GM19397 (cell line): ENCODE results near the gene PRKAG2.

Experiments
- ATAC-seq: cut with Tn5 transposase; IDR thresholded peaks from one replicate; pipeline ENCODE4 v1.9.1; 2021; ENCODE audit warnings: mild to moderate bottlenecking, moderate library complexity; ENCODE audit not compliant: unreplicated experiment

Gene PRKAG2

DNA sequence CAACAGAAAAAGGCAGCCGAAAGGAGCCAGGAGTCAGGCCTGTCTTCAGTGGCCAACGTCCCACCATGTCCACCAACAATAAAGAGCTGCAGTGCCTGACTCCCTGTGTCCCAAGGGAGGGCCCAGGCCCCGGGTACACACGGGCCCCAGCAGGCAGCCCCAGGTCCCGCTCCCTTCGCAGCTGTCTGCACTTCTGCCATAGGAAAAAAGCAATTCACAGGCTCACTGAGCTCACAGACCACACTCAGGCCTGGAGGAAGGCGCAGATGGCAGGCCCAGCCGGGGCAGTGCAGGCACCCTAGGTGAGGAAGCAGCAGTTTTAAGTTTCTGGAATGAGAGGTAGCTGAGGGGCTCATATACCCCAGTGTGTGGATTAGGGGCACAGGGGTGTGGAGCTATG lies 100.5 kb downstream of the PRKAG2 start:
- no peak for ATAC-seq

- no peak for ATAC-seq
Measured at GRCh38 chr7:151775547-151776443, 101.1 kb downstream of the PRKAG2 start.

GRCh38 chr7:151774951-151775350 lies 102.0 kb downstream of the PRKAG2 start:
- ATAC-seq = no peak

DNA sequence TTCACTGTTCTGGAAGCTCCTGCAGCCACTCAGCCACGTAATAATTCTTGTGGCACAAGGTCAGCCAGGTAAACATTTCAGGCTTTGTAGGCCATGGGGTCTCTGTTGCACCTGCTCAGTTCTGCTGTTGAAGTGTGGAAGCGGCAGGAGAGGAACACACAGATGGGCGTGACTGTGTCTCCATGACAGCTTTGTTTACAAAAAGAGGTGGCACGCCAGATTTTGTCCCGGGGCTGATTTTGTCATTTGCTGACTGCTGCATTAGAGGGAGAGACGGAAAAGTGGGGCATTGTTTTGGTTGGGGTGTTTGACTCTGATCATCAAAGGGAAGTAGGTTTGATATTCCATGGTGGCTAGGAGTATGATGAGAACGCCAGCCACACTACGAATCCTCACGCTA lies 103.1 kb downstream of the PRKAG2 start:
- no peak for ATAC-seq

DNA sequence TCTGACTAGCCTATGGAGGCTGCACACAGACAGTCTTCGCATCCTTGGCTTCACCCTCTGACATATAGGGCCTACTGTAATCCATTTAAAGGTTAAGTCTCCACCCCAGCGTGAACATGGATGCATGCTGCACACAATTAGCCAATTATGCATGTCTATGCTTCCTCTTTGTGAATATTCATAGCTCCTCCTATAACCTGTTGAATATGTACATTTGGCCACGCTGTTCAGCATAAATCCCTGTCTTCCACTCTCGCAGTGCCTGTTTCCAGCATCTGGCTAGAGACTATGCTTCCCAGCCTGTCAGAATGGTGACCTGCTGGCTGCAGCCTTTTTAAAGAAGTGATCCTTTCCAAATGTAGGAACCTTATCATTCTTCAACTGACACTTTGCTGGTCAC lies 106.7 kb downstream of the PRKAG2 start:
- no peak for ATAC-seq

DNA sequence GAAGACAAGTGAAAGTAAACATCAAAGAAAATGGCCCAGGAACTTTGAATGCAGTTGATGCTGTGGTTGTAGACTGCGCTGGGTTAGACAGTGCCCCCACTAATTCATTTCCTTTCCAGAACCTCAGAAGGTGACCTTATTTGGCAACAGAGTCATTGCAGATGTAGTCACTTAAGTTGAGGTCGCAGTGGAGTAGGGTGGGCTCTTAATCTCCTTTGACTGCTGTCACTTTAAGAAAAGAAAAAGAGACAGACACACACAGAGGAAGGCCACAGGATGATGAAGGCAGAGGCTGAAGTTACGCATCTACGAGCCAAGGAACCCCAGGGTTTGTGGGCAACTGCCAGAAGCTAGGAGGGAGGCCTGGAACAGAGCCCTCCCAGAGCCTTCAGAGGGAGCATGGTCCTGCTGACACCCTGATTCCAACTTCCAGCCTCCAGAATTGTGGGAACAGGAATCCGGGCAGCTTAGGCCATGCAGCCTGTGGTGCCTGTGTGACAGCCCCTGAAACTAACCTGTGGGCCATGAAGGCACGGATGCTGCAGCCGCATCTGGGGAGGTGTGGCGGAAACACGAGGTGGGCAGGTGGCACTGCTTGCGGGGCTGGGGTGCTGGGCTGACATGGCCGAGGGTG lies 107.6 kb downstream of the PRKAG2 start:
- no peak for ATAC-seq

DNA sequence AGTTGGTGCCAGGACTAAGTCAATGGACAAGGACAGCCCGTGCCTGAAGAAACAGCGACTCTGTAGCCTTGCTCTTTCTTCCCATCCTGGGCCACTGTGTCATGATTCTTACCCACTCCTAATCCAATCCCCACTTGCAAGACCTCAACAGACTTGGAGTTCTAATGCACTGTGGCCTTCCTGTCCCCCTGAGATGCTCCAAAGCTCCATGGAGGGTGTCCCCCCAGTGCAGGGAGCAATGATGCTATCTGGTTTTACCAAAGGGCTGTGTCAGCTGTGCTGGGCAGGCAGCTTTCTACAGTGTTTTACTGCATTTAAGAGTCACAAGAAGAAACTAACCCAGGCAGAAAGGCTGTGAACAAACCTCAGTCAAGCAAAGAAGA lies 108.1 kb downstream of the PRKAG2 start:
- no peak for ATAC-seq

GRCh38 chr7:151767557-151767956 lies 109.4 kb downstream of the PRKAG2 start:
- no peak for ATAC-seq

GRCh38 chr7:151764056-151764920 lies 112.6 kb downstream of the PRKAG2 start:
- no peak for ATAC-seq

DNA sequence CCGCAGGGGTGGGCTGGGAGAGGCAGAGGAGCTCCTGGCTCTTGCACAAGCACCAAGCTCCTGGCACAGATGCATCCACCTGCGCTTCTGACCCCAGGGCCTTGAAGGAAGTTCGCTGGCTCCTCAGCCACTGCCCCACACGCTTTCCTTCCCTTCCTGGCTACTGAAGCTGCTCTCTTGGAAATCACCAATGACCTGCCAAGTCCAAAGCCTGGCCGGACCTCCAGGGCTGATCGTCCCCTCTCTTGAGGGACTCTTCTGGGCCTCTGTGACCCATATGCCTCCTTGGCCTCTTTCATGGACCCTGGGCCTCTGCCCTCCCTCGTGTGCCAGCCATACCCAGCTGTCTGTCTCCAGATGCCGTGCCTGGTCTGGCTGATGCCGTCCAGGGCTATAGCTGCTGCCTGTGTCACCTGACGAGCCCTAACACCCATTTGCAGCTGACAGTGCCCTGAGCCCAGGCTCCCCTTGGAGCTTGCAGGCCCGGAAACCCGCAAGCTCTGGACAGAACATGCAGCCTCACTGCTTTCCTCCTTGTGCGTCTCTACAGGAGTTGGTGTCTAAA lies 113.4 kb downstream of the PRKAG2 start:
- ATAC-seq = no peak

DNA sequence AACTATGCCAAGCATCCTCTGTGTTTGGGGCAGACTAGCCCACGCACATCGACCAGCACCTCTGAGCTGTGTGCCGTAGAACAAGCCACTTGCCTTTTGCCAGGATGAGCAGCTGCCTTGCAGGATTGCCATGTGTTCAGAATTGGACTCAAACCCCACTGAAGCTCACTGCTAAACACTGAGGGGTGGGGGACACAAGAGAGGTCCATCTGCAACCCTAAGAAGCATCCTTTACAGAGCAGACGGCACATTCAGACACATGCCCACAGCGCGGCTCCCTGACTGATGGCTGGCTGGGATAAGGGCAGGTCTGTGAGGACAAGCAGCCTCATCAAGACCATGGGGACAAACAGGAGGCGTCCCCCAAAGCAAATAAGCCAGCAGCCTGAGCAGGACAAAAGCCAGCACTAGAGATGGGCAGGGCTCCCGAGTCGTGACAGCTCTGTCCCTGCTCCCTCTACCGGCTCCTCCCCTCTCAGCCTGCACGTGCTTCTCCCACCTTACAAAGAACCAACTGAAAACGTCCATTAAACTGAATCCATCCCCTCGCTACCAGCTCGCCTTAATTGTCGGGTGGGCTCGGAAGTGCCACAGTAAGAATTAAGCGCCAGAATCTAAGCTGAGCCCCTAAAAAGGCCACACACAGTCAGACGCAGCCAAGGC lies 114.2 kb downstream of the PRKAG2 start:
- ATAC-seq = no peak

GRCh38 chr7:151761957-151762356 lies 115.0 kb downstream of the PRKAG2 start:
- ATAC-seq = no peak

GRCh38 chr7:151761231-151761630 lies 115.7 kb downstream of the PRKAG2 start:
- ATAC-seq = no peak

DNA sequence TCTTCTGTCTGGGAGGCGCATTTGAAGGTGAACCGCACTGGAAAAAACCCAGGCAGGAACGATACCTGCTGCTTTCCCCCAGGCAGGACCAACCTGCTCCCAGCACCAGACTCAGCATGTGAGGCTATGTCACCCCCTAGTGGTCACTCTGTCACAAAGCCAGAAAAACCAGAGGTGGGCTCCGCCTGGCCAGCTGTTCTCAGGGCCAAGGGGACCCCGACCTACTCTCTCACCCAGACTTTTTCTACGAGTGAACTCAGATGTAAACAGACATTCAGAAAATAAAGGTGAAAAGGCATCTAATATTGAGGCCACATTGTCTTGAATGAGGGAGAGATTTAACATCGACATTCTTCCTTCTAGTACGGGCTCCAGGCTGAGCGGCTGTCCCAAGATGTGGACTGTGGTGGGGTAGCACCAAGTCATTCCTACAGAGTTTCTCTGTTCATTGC lies 117.3 kb downstream of the PRKAG2 start:
- no peak for ATAC-seq

DNA sequence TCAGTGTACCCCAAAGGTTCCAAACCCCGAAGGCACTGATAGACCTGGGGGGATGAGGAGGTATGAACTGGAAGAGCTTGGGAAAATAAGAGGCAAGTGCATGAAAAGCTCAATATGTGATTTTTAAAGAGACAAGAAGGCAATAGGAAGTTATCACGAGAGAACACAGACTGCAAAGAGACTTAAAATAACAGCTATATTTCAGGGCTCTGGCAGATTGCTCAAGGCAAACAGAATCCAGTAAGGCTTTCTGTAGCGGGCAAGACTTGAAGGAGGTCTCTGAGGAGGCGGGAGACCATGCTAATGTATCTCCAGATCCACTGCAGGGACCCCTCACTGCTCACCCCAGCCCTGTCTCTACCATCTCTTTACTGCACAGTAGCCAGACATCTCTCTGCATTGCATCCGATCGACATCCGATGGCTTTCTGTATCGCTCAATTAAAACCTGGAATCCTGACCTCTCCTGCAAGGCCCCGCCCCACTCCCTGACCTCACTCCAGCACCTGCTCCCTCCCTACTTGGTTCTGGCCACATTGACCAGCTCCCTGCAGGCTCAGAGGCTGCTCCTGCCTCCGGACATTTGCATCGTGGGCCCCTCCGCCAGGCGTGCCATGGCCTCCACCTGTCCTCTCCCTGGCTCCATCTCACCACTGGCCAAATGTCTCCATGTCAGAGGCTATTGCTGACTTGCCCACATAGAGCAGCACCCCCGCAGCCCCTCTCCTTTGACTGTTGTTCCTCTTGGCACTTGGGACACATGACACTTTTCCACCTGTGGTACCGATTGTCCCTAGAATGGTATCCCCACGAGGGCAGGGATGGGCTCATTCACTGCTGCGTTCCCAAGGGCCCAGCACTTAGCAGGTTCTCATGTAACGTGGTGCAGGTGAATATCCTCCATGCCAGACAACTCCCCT lies 118.0 kb downstream of the PRKAG2 start:
- no peak for ATAC-seq

DNA sequence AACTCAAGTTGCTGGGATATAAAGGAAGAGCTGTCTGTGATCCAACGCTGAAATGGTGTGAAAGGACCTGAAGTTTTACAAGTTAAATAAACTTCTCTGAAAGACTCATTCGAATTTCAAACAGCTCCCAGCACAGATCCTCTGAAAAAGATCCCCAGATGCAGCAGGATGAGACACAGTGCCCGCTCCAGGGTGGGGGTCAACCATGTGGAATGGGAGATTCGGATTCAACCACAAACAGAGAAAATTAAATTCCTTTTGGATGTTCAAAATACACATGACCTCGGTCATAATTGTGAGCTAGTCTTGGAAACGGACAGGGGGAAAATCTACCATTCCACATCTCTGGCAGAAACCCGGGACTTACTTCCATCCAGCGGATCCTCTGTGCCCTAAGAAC lies 119.6 kb downstream of the PRKAG2 start:
- ATAC-seq = no peak

GRCh38 chr7:151756866-151757265 lies 120.0 kb downstream of the PRKAG2 start:
- no peak for ATAC-seq

- ATAC-seq = no peak
Measured at GRCh38 chr7:151756076-151756731, 120.7 kb downstream of the PRKAG2 start.
